OCI-M1 (cell line): ENCODE data around the gene CDK11A.
"Not testable (repeated sequence)": the region's sequence is repeated elsewhere in the genome, so short reads cannot be mapped to it uniquely, and the experiment has no call there.

ENCODE experiments used
- DNase-seq: peaks from one replicate; lab custom pipeline; 2025; lab: John Stamatoyannopoulos, UW

The CDK11A gene

GRCh38 chr1:1662392-1662791 lies 61.8 kb downstream of the CDK11A start:
- DNase-seq: not testable (repeated sequence)

- peak; percentile 98 for DNase-seq
Measured at GRCh38 chr1:1658583-1659549, 65.3 kb downstream of the CDK11A start, which contains the start of gene CDK11B. Gene CDK11B, minus strand, starts transcription at chr1:1659004. Its CDS starts 1,519 bp downstream, at chr1:1657485.
